OCI-M1 (cell line): ENCODE results near the gene BLOC1S1.
A peak's percentile ranks its signal among the peaks of the same experiment; 100 is the strongest.
"Not testable (repeated sequence)": the region's sequence is repeated elsewhere in the genome, so short reads cannot be mapped to it uniquely, and the experiment has no call there.

Source experiments
- DNase-seq: peaks from one replicate; lab custom pipeline; 2025; lab: John Stamatoyannopoulos, UW

Gene BLOC1S1

GRCh38 chr12:55745361-55746173 lies 29.7 kb downstream of the BLOC1S1 start:
- peak; percentile 89 for DNase-seq

- DNase-seq: no peak
Observed at GRCh38 chr12:55746174-55746912, 30.5 kb downstream of the BLOC1S1 start.

- DNase-seq: no peak
Observed at GRCh38 chr12:55746913-55747231, 31.0 kb downstream of the BLOC1S1 start.

GRCh38 chr12:55748230-55748993 lies 32.6 kb downstream of the BLOC1S1 start:
- DNase-seq: no peak

- no peak for DNase-seq
Observed at GRCh38 chr12:55755246-55755645, 39.4 kb downstream of the BLOC1S1 start.

- no peak for DNase-seq
Observed at GRCh38 chr12:55757701-55758100, 41.9 kb downstream of the BLOC1S1 start.

- DNase-seq: not testable (repeated sequence)
Observed at GRCh38 chr12:55758575-55758974, 42.7 kb downstream of the BLOC1S1 start.

- no peak for DNase-seq
Observed at GRCh38 chr12:55760663-55761062, 44.8 kb downstream of the BLOC1S1 start.

GRCh38 chr12:55762646-55763045 lies 46.8 kb downstream of the BLOC1S1 start:
- no peak for DNase-seq

GRCh38 chr12:55765736-55766290 lies 50.0 kb downstream of the BLOC1S1 start:
- DNase-seq: no peak

GRCh38 chr12:55767156-55767555 lies 51.3 kb downstream of the BLOC1S1 start:
- DNase-seq: no peak
